Amniotic stem cell (primary cell): ENCODE results near the gene RBM34.
A peak's percentile ranks its signal among the peaks of the same experiment; 100 is the strongest.

Experiments
- DNase-seq: peaks from one replicate; lab custom pipeline; 2025; lab: John Stamatoyannopoulos, UW

RBM34 gene

DNA sequence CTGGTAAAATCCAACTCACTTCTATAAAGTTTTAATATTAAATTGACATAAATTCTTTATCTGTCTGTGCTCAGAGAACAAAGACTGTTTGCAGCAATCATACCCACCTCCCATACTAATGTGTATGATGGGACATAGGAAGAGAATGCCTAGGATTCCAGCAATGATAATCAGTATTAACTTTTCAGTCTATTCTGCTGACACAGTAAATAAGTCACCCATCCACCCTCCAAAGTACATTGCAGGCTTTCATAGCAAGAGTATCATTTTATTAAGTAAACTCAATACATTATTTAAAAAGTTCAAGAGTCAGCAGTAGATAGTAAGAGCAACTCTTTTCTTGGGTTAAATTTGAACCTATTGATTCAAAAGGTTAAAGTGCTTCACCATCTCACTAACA is 8.8 kb downstream of the RBM34 start:
- no peak for DNase-seq

DNA sequence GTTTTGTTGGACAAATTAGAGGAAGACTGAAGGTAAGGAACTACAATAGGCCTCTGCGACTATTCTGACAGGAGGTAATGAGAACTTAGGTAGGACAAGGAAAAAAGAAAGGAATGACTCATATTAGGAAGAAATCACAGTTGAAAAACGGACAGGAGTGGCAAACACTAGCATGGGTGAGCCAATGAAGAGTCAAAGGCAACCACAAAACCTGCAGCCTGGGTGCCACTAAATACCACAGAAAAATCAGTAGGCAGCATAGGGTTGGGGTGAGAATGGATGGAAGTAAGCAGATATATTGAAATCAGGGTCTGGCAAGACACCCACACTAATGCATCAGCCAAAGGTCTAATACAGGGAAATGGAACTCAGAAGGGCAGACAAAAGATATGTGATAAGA is 10.0 kb downstream of the RBM34 start:
- DNase-seq = no peak

DNA sequence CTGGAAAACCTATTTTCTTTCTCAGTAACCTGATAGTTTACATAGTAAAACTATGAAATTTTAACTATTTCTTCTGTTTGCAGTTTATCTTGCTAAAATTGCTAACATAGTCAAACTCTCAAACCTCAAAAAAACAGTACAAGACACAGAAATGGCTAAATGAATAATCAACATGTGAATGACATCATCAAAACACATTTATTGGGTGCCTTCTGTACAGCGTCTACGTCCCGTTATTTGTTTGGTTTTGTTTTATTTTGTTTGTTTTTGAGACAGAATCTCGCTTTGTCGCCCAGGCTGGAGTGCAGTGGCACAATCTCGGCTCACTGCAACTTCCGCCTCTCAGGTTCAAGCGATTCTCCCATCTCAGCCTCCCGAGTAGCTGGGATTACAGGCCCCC is 11.2 kb downstream of the RBM34 start:
- no peak for DNase-seq

DNA sequence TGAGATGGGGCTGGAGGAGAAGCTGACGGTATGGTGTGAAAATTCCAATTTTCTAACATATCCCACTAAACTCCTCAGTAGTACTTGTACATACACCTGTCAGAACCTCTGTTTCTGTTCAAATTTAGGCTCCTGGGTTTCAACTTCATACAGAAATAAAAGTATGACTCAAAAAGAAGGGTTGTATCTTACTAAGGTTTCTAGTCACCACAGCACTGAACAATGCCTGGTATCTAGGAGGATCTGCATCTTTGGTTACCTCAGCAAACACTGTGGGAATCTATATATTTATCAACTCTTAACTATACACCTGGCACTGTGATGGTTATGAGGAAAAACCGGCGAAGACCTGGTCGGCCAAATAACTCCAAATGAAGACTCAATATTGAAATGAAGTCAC is 13.8 kb downstream of the RBM34 start:
- no peak for DNase-seq

DNA sequence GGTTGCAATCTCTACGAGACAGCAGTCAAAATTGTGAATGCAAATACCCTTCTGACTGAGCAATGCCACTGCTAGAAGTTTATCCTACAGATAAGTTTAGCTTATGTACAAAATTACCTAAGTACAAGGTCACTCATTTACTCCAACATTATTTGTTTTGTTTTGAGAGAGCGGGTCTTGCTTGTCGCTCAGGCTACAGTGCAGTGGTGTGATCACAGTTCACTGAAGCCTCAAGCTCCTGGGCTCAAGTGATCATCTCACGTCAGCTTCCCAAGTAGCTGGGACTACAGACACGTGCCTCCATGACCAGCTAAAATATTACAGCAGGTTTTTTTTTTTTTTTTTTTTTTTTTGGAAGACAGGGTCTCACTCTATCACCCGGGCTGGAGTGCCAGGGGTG is 15.4 kb downstream of the RBM34 start:
- DNase-seq = no peak

DNA sequence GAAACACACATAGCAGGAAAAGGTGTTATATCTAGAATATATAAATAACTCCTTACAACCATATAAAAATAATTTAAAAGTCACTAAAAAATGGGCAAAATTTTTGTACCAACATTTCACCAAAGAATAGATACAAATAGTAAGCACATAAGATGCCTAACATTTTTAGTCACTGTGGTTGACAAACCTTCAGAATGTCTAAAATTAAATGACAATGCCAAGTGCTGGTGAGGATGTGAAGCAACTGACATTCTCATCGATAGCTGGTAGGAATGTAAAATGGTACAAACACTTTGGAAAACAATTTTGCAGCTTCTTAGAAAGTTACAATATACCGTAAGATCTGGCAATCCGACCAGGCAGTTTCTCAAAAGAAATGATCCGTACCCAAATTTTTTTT is 18.1 kb downstream of the RBM34 start:
- no peak for DNase-seq

DNA sequence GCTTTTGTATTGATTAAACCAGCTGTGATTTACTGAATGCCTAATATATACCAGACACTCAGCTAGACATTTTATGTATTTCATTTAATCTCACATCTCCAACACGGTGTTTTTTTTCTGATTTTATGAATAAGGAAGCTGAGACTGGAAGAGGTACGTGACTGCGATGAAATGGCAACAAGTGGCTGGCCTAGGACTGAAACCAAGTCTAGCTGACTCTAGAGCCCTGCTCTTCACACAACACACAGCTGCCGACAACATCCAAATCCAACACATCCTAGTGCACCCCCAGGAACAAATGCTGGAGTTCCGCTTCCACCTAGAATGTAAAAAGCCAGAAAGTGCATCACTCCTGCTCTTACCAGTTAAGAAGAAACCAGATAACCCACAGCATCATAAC is 21.7 kb downstream of the RBM34 start:
- no peak for DNase-seq

DNA sequence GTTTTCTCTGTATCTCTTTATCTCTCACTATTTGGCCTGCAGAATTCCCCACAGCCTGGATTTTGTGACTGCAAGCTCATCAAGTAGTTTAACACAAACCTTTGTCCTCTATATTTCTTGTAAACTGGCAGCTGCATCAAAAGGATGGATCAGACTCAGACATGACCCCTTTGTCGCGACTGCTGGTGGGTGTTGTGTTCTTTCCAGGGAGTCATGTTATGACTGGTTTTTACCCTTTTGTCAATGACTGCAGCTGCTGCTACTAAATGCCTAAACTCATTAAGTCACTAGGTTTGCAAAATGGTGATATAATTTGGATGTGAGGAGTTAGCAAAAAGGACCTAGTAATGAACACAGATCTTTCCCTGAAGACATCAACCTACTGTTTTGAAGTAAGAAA is 22.2 kb downstream of the RBM34 start:
- DNase-seq = no peak

DNA sequence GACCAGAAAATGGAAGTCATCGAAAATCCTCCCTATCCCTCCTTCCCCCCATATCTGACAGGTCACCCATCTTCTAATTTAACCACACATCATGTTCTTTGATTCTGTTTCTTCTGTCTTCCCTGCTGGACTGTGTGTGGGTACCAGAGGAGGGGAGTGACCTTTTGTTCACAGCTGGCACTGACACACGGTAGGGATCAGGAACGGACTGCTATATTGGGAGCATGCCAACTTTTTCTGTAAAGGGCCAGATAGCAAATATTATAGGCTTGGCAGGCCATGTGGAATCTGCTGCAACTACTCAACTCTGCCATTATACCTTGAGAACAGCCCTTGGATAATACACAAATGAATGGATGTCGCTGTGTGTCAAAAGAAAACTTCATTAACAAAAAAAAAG is 24.9 kb downstream of the RBM34 start:
- DNase-seq = no peak

DNA sequence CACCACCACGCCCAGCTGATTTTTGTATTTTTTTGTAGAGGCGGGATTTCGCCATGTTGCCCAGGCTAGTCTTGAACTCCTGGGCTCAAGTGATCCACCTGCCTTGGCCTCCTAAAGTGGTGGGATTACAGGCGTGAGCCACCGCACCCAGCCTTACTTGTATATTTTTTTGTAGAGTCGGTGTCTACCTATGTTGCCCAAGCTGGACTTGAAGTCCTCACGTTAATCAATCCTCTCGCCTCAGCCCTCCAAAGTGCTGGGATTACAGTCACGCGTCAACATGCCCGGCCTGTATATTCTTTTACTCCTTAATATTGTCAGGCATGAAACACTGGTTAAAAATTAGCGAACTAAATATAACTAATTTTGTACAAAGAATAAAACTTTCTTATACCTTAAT is 26.9 kb downstream of the RBM34 start:
- DNase-seq = no peak

DNA sequence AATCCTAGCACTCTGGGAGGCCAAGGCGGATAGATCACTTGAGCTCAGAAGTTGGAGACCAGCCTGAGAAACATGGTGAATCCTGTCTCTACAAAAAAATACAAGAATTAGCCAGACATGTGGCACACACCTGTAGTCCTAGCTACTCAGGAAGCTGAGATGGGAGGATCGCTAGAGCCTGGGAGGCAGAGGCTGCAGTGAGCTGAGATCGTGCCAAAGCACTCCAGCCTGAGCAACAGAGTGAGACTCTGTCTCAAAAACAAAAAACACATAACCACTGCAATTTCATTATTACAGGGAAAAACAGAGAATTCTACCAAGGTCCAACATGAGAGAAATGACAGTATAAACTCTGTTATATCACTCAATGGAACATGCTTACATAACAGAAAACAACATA is 28.0 kb downstream of the RBM34 start:
- no peak for DNase-seq

DNA sequence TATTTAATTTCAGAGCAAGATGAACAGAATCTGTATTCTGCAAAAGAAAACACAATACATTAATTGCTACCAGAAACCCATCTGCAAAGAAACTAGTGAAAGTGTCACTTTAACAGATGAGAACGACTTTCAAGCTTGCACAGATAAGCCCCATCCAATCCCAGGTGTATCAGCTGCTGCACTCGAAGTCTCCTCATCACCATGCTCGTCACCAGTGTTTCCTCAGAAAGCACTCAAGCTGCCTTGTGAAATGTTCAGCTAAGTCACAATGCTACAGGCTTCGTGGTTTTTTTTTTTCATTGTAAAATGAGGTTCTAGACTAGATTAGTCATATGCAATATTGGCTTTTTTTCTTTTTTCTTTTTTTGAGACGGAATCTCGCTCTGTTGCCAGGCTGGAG is 29.1 kb downstream of the RBM34 start:
- DNase-seq = no peak

DNA sequence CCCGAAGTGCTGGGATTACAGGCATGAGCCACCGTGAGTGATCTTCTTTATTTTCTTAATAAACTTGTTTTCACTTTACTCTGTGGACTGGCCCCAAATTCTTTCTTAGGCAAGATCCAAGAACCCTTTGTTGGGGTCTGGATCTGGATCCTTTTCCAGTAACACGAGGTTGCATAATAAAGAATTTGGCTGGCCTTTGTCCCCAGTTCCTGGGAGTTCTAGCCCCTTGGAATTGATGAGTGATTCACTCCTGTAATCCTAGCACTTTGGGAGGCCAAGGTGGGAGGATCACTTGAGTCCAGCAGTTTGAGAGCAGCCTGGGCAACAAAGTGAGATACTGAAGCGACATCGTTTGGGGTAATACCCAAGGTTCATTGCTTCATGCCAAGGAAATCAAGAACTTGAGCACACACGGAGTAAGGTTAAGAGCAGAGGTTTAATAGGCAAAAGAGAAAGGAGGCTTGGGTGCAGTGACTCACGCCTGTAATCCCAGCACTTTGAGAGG is 30.2 kb downstream of the RBM34 start:
- no peak for DNase-seq

DNA sequence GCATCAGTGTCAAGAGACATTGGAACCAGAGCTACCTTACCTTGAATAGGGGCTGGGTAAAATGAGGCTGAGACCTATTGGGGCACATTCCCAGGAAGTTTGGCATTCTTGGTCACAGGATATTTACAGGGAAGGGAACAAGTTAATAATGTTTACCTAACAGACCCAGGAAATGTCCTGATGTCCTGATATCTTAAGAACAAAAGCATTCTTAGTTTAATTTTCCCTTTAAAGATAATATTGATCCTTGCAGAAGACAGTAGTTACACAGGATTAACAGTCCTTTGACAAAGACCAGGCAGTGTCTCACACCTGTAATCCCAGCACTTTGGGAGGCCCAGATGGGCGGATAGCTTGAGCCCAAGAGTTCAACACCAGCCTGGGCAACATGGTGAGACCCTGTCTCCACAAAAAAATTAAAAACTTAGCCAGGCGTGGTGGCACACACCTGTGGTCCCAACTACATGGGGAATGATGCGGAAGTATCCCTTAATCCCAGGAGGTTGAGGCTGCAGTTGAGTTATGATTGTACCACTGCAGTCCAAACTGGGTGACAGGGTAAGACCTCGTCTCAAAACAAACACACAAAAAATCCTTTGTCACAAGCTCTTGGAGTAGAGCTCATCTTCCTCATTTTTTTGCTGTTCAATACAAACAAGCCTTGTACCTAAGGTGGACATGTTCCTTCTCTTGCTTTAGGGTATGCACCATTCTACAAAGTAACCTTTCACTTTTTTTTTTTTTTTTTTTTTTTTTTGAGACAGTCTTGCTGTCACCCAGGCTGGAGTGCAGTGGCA is 31.1 kb downstream of the RBM34 start:
- DNase-seq = no peak

DNA sequence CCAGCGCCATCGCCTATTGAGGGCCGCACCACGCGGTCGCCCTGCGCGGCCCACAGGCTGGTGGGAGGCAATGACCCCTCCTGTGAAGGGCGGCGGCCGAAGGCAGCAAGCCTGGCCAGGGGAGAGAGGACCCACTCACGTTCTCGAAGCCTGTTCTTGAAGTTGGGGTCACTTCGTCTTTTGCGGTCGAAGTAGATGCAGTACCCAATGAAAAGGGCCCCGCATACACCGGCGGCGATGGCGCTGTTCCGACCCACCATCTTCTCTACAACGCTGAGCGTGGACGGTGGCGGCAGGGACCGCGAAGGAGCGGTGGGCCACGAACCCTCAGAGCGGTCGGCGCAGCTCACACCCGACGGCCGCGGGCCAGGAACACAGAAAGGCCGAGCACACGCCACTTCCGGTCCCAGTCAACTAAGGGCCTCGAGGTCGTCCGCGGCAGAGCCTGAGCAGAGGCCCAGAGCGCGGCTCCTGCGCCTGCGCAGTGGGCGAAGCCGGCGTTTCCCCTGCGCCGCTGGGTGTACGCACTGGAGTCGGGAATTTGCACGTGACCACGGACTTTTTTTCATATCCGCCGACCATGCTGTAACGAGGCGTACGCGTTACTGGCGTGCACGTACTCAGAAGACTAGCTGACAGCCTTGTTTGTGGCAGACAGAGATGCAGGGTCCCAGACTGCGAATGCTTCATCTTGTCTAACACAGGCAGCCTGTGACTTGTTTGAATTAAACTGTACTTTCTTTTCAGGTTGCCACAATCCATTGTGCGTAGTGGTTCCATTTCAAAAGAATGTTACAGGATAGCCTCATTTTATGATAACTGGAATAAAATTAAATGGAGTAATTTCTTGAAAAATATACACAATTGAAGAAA is 32.4 kb downstream of the RBM34 start, which contains the start of gene TOMM20:
Gene TOMM20, minus strand, starts transcription at position 382 of the 873 bp plus-strand sequence. Its CDS starts 122 bp downstream, at position 260.
- DNase-seq = peak; percentile 93

DNA sequence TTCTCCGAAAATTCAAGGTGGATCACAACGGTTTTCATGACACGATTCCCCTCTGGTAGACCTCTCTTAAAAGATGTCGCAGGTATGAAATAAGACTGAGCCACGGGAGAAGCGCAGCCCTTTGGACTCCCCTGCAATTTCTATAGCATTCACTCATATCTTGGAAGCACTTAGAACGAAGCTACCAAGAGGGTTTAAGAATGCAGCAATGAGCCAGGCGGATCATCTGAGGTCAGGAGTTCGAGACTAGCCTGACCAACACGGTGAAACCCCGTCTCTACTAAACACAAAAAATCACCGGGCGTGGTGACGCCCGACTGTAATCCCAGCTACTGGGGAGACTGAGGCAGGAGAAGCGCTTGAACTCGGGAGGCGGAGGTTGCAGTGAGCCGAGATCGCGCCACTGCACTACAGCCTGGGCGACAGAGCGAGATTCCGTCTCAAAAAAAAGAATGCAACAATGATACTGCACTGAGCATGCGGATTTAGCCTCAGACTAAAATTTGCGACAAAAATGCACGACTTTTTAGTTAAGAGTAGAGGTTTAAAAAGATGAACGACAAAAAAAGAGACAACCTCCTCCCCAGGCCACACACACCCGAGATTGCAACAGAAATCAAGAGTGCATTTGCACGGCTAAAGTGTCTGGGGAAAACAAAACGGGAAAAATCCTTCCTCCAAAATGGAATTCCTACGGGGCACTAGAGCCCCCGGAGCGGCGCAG is 33.2 kb downstream of the RBM34 start:
- DNase-seq = no peak

DNA sequence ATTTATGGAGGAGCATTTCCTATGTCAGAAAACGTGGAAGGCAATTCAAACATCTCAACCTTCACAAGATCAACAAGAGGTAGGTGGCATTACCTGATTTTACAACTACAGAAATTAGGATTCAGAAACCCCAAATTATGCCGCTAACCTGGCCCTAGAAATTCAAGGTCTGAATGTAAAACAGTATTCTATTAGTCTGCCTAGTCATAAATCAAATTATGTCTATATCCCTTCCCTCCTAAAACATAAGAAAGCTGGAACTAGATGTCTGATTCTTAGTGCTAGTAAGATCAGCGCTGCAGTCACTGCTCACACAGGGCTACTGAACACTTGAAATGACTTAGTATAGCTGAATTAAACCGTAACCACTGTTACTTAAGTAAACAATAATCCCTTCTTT is 33.8 kb downstream of the RBM34 start:
- DNase-seq = no peak

DNA sequence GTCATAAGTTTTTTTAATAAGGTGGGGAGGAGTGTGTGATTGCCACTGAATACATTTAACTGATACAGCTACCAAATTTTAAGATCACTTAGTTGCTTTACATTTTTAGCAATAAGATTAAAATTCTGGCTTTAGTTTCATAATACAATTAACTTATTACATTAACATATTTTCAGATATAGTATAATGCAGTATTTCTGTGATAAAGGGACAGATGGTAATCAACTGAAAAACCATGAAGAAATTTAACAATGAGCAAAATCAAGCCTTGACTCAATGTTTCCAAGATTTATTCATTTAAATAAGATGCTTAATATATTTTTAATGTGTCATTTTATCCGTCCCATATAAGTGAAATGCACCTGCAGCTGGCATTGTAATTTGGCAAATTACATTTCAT is 36.4 kb downstream of the RBM34 start:
- no peak for DNase-seq

DNA sequence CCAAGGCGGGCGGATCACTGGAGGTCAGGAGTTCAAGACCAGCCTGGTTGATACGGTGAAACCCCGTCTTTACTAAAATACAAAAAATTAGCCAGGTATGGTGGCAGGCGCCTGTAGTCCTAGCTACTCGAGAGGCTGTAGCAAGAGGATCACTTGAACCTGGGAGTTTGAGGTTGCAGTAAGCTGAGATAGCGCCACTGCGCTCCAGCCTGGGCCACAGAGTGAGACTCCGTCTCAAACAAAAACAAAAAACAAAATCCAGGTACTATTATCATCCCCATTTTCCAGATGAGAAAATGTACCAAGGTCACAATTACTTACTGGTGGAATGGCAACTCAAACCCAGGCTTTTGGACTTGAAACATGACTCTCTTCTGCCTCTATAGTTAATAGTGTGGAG is 36.9 kb downstream of the RBM34 start:
- no peak for DNase-seq

DNA sequence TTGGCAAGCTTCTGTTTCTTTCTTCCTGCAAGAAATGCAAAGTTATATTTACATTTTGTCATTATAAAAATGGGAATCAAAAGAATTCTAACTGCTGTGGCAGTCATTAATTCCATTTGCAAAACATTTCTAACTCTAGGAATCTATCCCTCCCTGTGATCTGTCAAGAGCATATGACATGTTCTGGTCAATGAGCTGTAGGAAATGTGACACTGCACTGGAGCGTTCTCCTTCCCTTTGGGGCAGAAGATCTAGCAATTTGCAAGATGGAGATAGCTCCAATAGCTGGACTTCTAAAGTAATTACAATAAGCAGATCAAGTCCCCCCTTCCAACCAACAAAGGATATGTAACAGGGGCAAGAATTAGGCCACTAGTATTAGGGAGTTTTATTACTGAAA is 38.7 kb downstream of the RBM34 start:
- DNase-seq = no peak

DNA sequence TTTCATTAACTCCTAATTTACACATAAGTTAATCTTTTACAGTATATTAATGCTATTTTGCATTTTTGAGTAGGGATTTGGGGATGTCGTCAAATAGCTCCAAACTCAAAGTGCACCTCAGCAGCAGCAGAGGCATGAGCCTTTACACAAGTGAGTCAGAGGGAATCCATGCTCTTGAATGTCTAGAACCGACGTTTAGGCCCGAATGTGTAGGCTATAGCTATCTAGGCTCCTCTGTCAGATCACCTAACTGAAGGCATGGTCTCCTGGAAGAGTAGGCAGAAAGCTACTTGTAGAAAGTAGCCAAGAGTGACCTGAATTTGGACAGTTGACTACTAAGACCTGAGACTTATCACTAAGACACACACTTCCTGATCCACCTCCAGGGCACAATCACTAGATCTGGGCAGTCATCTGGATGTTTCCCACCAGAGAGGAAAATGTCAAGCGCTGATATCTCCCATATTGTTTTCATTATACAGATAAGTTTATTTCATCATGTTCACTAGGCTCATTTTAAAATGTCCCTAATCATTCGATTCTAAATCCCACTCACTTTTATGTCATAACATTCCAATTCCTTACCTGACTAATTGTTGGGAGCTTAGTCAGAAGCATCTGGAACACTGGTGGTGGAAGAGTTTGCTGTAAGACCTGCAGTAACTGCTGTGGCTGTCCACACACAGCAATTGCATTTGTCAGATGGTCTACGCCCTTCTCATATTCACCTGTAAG is 47.7 kb downstream of the RBM34 start:
- DNase-seq = no peak
